ENCODE measurements around the gene FITM2. TPM values are rescaled to one million over a fixed set of nuclear protein-coding genes. Genes with fewer than 3 reads are reported as not detected.
"Not testable (repeated sequence)": the region's sequence is repeated elsewhere in the genome, so short reads cannot be mapped to it uniquely, and the experiment has no call there.

FITM2 gene
- total and polyA plus RNA-seq, 2 experiments from 2014 or later, result 6.5 to 8.9 TPM

DNA sequence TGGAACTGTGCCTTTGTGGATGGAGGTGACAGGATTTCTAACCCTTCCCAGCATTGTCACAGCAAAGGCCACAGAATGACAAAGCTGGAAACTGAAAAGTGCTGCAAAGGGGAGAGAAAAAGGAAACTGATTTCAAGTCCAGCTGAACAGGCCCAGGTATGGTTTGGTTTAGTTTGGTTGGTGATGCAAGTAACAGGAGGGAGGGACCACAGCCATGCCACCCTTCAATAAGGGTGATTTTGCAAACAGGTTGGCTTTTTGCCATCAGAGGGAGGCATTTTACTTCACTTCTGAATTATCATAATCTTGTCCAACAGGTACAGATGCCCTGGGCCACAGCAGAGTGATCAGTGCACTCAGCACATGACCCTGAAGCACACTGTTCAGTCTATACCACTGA is 6.6 kb downstream of the FITM2 start:
- Histone ChIP-seq H3K27ac (no peak overlapping the region), H3K79me2 (ENCODE audit: insufficient read depth) (peaks cover 16% of the 10 kb centered on the region; the same call in 1 of the 2 replicates), H3K9me2 (ENCODE audit: insufficient read depth) (no peaks in the 10 kb centered on the region), H3K9me3 (ENCODE audit: low read depth) (no peaks in the 10 kb centered on the region), H3F3A (ENCODE audit: insufficient read depth) (no peaks in the 10 kb centered on the region), H4K20me1 (ENCODE audit: insufficient read depth) (no peaks in the 10 kb centered on the region), H3K9ac (no peak overlapping the region), H3K4me2 (ENCODE audit: unreplicated experiment) (no peak overlapping the region), H2AFZ (no peak overlapping the region), H3K4me3 (no peak overlapping the region), H3K4me1 (ENCODE audit: insufficient read depth) (no peaks in the 10 kb centered on the region), H3K36me3 (ENCODE audit: low read depth) (no peaks in the 10 kb centered on the region), H3K27me3 (replicated peaks; ENCODE audit: insufficient read depth) (no peaks in the 10 kb centered on the region)
- no peak for DNase-seq
- in situ Hi-C loops (cut with MboI), result no loop called here
- no peak for TF ChIP-seq EZH2phosphoT487 (IDR thresholded peaks at IDR 0.05; ENCODE audit: insufficient read depth, low read depth)
- TF ChIP-seq EZH2 (IDR thresholded peaks at IDR 0.05; ENCODE audit: insufficient read depth, poor library complexity, severe bottlenecking), result no peak

DNA sequence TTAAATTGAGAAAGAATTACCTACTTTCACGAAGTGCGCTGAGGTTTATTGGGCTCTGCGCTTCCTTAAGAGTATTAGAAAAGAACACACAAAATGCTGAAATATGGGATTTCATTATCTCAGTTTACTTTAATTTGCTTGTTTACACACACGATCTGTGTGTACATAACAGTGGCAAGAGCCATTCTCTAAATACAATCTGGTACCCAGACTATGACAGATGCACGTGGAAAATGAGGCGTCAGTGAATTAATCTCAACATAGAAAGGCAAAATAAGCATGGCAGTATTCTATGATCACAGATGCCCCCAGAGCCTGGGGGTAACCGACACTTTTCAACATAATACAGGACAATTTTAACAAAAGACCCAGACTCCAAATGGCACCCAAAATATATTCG is 8.3 kb downstream of the FITM2 start:
- Histone ChIP-seq H3K9ac (no peak overlapping the region), H2AFZ (no peak overlapping the region), H3K36me3 (ENCODE audit: low read depth) (no peaks in the 10 kb centered on the region), H3F3A (ENCODE audit: insufficient read depth) (no peaks in the 10 kb centered on the region), H3K4me3 (no peak overlapping the region), H3K9me2 (ENCODE audit: insufficient read depth) (no peaks in the 10 kb centered on the region), H4K20me1 (ENCODE audit: insufficient read depth) (no peaks in the 10 kb centered on the region), H3K27me3 (replicated peaks; ENCODE audit: insufficient read depth) (no peaks in the 10 kb centered on the region), H3K4me2 (ENCODE audit: unreplicated experiment) (no peak overlapping the region), H3K9me3 (ENCODE audit: low read depth) (no peaks in the 10 kb centered on the region), H3K79me2 (ENCODE audit: insufficient read depth) (0 out of 2 replicates have a peak, but pooled peaks cover 2% of the 10 kb centered on the region), H3K27ac (no peak overlapping the region), H3K4me1 (ENCODE audit: insufficient read depth) (no peaks in the 10 kb centered on the region)
- in situ Hi-C loops (cut with MboI), result no loop called here
- no peak for DNase-seq
- TF ChIP-seq EZH2 (IDR thresholded peaks at IDR 0.05; ENCODE audit: insufficient read depth, poor library complexity, severe bottlenecking) (no peak), EZH2phosphoT487 (IDR thresholded peaks at IDR 0.05; ENCODE audit: insufficient read depth, low read depth) (no peak)
- 75% methylated on average over 8 of the region's 8 CpGs for WGBS, 2 experiments (ENCODE audit: low coverage in 1 of 2, low lambda C conversion rate in 2 of 2, missing lambda C conversion rate in 2 of 2)

DNA sequence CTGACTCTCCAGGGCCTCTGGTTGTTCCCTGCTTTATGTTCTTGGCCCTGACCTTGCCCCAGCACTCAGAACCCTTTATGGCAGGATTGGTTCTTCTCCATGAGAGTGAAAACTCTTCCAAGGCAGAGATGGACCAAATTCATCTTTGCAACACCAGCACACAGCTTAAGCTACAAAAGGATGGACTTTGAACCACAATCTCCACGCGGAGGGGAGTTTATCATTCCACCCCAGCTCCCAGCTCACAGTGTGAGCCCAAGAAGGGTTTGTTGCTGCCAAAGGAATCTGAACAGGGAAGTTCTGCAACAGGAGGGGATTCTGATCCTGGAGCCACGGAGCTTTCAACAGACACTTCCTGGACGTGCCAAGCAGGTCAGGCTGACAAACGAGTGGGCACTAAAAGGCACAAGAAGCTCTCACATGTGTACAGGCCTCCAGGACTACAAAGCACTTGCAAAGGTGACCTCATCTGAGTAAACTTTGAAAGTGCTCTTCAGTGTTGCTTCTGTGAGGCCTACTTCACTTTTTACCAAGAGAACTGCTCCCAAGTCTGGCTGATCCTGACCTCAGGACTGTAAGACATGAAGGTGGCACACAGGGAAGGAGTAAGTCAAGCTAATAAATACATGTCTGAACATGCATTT is 8.9 kb downstream of the FITM2 start:
- WGBS, 2 experiments (ENCODE audit: low coverage in 1 of 2, low lambda C conversion rate in 2 of 2, missing lambda C conversion rate in 2 of 2), result 70 to 80% methylated on average over 5 of the region's 5 CpGs
- Histone ChIP-seq H3K9me2 (ENCODE audit: insufficient read depth) (no peaks in the 10 kb centered on the region), H3K4me3 (no peak overlapping the region), H3K27ac (no peak overlapping the region), H3K79me2 (ENCODE audit: insufficient read depth) (no peaks in the 10 kb centered on the region), H3K36me3 (ENCODE audit: low read depth) (no peaks in the 10 kb centered on the region), H3K9me3 (ENCODE audit: low read depth) (no peaks in the 10 kb centered on the region), H3K27me3 (replicated peaks; ENCODE audit: insufficient read depth) (no peaks in the 10 kb centered on the region), H3F3A (ENCODE audit: insufficient read depth) (no peaks in the 10 kb centered on the region), H3K9ac (no peak overlapping the region), H4K20me1 (ENCODE audit: insufficient read depth) (no peaks in the 10 kb centered on the region), H2AFZ (no peak overlapping the region), H3K4me1 (ENCODE audit: insufficient read depth) (no peaks in the 10 kb centered on the region), H3K4me2 (ENCODE audit: unreplicated experiment) (no peak overlapping the region)
- no peak for TF ChIP-seq EZH2phosphoT487 (IDR thresholded peaks at IDR 0.05; ENCODE audit: insufficient read depth, low read depth)
- no peak for TF ChIP-seq EZH2 (IDR thresholded peaks at IDR 0.05; ENCODE audit: insufficient read depth, poor library complexity, severe bottlenecking)
- DNase-seq, result no peak
- in situ Hi-C loops (cut with MboI), result no loop called here

DNA sequence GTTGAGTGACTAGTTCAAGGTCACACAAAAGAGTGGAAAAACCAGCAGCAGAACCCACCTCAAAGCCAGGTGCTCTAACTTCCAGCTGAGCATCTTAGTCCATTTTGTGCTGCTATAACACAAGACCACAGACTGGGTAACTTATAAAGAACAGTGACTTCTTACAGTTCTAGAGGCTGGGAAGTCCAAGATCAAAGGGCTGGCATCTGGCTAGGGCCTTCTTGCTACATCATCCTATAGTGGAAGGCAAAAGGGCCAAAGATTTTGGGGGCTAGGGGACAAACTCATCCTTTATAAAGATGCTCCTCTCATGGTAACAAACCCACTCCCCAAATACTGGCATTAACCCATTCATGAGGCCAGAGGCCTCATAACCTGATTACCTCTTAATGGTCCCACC is 9.7 kb downstream of the FITM2 start:
- Histone ChIP-seq H3F3A (ENCODE audit: insufficient read depth) (no peaks in the 10 kb centered on the region), H3K9ac (no peak overlapping the region), H3K27ac (no peak overlapping the region), H3K4me2 (ENCODE audit: unreplicated experiment) (no peak overlapping the region), H3K36me3 (ENCODE audit: low read depth) (no peaks in the 10 kb centered on the region), H2AFZ (no peak overlapping the region), H3K27me3 (replicated peaks; ENCODE audit: insufficient read depth) (no peaks in the 10 kb centered on the region), H3K4me1 (ENCODE audit: insufficient read depth) (no peaks in the 10 kb centered on the region), H3K79me2 (ENCODE audit: insufficient read depth) (no peaks in the 10 kb centered on the region), H3K4me3 (no peak overlapping the region), H4K20me1 (ENCODE audit: insufficient read depth) (no peaks in the 10 kb centered on the region), H3K9me2 (ENCODE audit: insufficient read depth) (no peaks in the 10 kb centered on the region), H3K9me3 (ENCODE audit: low read depth) (no peaks in the 10 kb centered on the region)
- TF ChIP-seq EZH2phosphoT487 (IDR thresholded peaks at IDR 0.05; ENCODE audit: insufficient read depth, low read depth) (no peak), EZH2 (IDR thresholded peaks at IDR 0.05; ENCODE audit: insufficient read depth, poor library complexity, severe bottlenecking) (no peak)
- in situ Hi-C loops (cut with MboI), result no loop called here
- DNase-seq, result no peak

DNA sequence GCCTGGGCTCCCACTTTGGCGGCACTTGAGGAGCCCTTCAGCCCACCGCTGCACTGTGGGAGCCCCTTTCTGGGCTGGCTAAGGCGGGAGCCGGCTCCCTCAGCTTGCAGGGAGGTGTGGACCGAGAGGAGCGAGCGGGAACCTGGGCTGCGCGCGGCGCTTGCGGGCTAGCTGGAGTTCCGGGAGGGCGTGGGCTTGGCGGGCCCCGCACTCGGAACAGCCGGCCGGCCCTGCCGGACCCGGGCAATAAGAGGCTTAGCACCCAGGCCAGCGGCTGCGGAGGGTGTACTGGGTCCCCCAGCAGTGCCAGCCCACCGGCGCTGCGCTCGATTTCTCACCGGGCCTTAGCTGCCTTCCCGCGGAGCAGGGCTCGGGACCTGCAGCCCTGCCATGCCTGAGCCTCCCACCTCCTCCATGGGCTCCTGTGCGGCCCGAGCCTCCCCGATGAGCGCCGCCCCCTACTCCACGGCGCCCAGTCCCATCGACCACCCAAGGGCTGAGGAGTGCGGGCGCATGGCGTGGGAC is 11.9 kb downstream of the FITM2 start:
- H3K4me2 ChIP-seq (ENCODE audit: unreplicated experiment); H2AFZ ChIP-seq; DNase-seq; H3K27me3 ChIP-seq (replicated peaks; ENCODE audit: insufficient read depth); H3K4me1 ChIP-seq (ENCODE audit: insufficient read depth); H3K9me3 ChIP-seq (ENCODE audit: low read depth); H3K27ac ChIP-seq; H3K9ac ChIP-seq; H4K20me1 ChIP-seq (ENCODE audit: insufficient read depth); H3F3A ChIP-seq (ENCODE audit: insufficient read depth); H3K9me2 ChIP-seq (ENCODE audit: insufficient read depth); H3K79me2 ChIP-seq (ENCODE audit: insufficient read depth); H3K36me3 ChIP-seq (ENCODE audit: low read depth); in situ Hi-C loops (cut with MboI); H3K4me3 ChIP-seq: not testable (repeated sequence)
- WGBS, 2 experiments (ENCODE audit: low coverage in 1 of 2, low lambda C conversion rate in 2 of 2, missing lambda C conversion rate in 2 of 2), result 94 to 97% methylated on average over 19 to 32 of the region's 42 CpGs
